ENCODE results near the gene THAP3. TPM values are rescaled to one million over a fixed set of nuclear protein-coding genes. Genes with fewer than 3 reads are reported as not detected.

The THAP3 gene
- total and polyA plus RNA-seq, 9 of the 15 experiments (the other 6 are each of a cell fraction or from before 2014, with no cell fraction given) = 1.9 to 31.2 (median 18.2) TPM

DNA sequence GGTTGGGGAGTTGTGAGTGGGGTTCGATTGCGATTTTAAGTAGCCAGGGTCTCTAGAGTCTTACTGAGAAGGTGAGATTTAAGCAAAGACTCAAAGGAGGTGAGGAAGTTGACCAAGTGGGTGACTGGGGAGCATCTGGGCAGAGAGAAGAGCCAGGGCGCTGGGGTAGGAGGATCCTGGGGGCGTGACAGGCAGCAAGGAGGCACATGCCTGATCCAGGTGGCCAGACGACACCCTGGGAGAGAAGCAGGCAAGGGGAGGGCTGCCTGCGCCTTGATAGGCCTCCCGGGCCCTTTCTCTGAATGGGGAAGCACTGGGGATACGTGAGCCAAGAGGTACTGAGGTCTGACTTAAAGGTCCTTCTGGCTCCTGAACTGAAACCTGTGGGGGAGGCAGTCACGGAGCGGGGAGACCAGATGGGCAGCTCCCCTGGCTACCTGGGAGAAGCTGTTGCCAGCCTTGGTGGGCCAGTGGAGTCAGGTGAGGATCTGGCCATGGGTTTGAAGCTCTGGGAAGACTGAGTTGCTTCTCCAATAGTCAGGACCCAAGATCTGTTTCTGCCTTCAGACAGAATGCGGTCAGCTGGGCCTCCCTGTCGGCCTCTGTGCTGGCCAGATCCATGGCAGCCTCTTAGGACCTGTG is 39.5 kb upstream of the THAP3 start (continued):
- TF ChIP-seq, protein P1, sequence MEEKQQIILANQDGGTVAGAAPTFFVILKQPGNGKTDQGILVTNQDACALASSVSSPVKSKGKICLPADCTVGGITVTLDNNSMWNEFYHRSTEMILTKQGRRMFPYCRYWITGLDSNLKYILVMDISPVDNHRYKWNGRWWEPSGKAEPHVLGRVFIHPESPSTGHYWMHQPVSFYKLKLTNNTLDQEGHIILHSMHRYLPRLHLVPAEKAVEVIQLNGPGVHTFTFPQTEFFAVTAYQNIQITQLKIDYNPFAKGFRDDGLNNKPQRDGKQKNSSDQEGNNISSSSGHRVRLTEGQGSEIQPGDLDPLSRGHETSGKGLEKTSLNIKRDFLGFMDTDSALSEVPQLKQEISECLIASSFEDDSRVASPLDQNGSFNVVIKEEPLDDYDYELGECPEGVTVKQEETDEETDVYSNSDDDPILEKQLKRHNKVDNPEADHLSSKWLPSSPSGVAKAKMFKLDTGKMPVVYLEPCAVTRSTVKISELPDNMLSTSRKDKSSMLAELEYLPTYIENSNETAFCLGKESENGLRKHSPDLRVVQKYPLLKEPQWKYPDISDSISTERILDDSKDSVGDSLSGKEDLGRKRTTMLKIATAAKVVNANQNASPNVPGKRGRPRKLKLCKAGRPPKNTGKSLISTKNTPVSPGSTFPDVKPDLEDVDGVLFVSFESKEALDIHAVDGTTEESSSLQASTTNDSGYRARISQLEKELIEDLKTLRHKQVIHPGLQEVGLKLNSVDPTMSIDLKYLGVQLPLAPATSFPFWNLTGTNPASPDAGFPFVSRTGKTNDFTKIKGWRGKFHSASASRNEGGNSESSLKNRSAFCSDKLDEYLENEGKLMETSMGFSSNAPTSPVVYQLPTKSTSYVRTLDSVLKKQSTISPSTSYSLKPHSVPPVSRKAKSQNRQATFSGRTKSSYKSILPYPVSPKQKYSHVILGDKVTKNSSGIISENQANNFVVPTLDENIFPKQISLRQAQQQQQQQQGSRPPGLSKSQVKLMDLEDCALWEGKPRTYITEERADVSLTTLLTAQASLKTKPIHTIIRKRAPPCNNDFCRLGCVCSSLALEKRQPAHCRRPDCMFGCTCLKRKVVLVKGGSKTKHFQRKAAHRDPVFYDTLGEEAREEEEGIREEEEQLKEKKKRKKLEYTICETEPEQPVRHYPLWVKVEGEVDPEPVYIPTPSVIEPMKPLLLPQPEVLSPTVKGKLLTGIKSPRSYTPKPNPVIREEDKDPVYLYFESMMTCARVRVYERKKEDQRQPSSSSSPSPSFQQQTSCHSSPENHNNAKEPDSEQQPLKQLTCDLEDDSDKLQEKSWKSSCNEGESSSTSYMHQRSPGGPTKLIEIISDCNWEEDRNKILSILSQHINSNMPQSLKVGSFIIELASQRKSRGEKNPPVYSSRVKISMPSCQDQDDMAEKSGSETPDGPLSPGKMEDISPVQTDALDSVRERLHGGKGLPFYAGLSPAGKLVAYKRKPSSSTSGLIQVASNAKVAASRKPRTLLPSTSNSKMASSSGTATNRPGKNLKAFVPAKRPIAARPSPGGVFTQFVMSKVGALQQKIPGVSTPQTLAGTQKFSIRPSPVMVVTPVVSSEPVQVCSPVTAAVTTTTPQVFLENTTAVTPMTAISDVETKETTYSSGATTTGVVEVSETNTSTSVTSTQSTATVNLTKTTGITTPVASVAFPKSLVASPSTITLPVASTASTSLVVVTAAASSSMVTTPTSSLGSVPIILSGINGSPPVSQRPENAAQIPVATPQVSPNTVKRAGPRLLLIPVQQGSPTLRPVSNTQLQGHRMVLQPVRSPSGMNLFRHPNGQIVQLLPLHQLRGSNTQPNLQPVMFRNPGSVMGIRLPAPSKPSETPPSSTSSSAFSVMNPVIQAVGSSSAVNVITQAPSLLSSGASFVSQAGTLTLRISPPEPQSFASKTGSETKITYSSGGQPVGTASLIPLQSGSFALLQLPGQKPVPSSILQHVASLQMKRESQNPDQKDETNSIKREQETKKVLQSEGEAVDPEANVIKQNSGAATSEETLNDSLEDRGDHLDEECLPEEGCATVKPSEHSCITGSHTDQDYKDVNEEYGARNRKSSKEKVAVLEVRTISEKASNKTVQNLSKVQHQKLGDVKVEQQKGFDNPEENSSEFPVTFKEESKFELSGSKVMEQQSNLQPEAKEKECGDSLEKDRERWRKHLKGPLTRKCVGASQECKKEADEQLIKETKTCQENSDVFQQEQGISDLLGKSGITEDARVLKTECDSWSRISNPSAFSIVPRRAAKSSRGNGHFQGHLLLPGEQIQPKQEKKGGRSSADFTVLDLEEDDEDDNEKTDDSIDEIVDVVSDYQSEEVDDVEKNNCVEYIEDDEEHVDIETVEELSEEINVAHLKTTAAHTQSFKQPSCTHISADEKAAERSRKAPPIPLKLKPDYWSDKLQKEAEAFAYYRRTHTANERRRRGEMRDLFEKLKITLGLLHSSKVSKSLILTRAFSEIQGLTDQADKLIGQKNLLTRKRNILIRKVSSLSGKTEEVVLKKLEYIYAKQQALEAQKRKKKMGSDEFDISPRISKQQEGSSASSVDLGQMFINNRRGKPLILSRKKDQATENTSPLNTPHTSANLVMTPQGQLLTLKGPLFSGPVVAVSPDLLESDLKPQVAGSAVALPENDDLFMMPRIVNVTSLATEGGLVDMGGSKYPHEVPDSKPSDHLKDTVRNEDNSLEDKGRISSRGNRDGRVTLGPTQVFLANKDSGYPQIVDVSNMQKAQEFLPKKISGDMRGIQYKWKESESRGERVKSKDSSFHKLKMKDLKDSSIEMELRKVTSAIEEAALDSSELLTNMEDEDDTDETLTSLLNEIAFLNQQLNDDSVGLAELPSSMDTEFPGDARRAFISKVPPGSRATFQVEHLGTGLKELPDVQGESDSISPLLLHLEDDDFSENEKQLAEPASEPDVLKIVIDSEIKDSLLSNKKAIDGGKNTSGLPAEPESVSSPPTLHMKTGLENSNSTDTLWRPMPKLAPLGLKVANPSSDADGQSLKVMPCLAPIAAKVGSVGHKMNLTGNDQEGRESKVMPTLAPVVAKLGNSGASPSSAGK (IDR thresholded peaks at IDR 0.05) = no peak
- TF ChIP-seq TCF7 (IDR thresholded peaks at IDR 0.05; ENCODE audit: borderline replicate concordance) = no peak
- TF ChIP-seq MYC (IDR thresholded peaks at IDR 0.05; ENCODE audit: low read depth, low read length) = peak; percentile 25; the same call in 1 of the 2 replicates
- no peak for TF ChIP-seq MYC (CRISPR knock-in tag; IDR thresholded peaks at IDR 0.05; ENCODE audit: borderline replicate concordance, low read depth)
- TF ChIP-seq POLR2B (IDR thresholded peaks at IDR 0.05; ENCODE audit: low read depth, partially characterized antibody) = peak; percentile 8
- peak; percentile 5; the same call in 1 of the 2 replicates for TF ChIP-seq POLR2AphosphoS5 (IDR thresholded peaks at IDR 0.05; ENCODE audit: control insufficient read depth, insufficient read depth, low read depth, low read length)
- TF ChIP-seq, protein P2, sequence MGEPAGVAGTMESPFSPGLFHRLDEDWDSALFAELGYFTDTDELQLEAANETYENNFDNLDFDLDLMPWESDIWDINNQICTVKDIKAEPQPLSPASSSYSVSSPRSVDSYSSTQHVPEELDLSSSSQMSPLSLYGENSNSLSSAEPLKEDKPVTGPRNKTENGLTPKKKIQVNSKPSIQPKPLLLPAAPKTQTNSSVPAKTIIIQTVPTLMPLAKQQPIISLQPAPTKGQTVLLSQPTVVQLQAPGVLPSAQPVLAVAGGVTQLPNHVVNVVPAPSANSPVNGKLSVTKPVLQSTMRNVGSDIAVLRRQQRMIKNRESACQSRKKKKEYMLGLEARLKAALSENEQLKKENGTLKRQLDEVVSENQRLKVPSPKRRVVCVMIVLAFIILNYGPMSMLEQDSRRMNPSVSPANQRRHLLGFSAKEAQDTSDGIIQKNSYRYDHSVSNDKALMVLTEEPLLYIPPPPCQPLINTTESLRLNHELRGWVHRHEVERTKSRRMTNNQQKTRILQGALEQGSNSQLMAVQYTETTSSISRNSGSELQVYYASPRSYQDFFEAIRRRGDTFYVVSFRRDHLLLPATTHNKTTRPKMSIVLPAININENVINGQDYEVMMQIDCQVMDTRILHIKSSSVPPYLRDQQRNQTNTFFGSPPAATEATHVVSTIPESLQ (CRISPR knock-in tag; IDR thresholded peaks at IDR 0.05) = no peak
- no peak for TF ChIP-seq TEAD1 (CRISPR knock-in tag; IDR thresholded peaks at IDR 0.05)
- TF ChIP-seq, protein P3, sequence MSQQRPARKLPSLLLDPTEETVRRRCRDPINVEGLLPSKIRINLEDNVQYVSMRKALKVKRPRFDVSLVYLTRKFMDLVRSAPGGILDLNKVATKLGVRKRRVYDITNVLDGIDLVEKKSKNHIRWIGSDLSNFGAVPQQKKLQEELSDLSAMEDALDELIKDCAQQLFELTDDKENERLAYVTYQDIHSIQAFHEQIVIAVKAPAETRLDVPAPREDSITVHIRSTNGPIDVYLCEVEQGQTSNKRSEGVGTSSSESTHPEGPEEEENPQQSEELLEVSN (IDR thresholded peaks at IDR 0.05; ENCODE audit: borderline replicate concordance in 1 of 2, extremely low read depth in 1 of 2, insufficient read depth in 1 of 2, insufficient read length in 1 of 2, low read depth in 1 of 2, low read length in 1 of 2, poor library complexity in 1 of 2, severe bottlenecking in 1 of 2) = peak in 1 of 2 experiments; percentile 62
- no peak for TF ChIP-seq ZNF3 (CRISPR knock-in tag; IDR thresholded peaks at IDR 0.05)
- TF ChIP-seq ZNF197 (CRISPR knock-in tag; IDR thresholded peaks at IDR 0.05; ENCODE audit: low read depth) = no peak
- no peak for TF ChIP-seq TAF9B (IDR thresholded peaks at IDR 0.05; ENCODE audit: partially characterized antibody)

Data from K562 (cell line).